DOHH2 (cell line): Measurements from ENCODE around the gene IRX3.

Experiments used
- CTCF ChIP-seq: fragments of 200-600 bp; sonication (generic); IDR thresholded peaks from one replicate; pipeline ENCODE4 v1.5.1; 2014; ENCODE audit warnings: antibody characterized with exemption, mild to moderate bottlenecking, low read depth, low read length; ENCODE audit not compliant: poor library complexity, severe bottlenecking
- EZH2phosphoT487 ChIP-seq: fragments of 200-600 bp; sonication (generic); IDR thresholded peaks from 2 replicates; pipeline ENCODE4 v1.6.1; 2017; ENCODE audit warnings: borderline replicate concordance, mild to moderate bottlenecking, antibody characterized with exemption, low read length, moderate library complexity, mixed read lengths

- TF ChIP-seq CTCF: no peak
- no peak for TF ChIP-seq EZH2phosphoT487
These were observed 5.8 kb downstream of the IRX3 start for GRCh38 chr16:54280751-54281150.
